NCI-H1092 (cell line): ENCODE measurements around the gene SMURF2.
"Not testable (repeated sequence)": the region's sequence is repeated elsewhere in the genome, so short reads cannot be mapped to it uniquely, and the experiment has no call there.

Experiments used
- DNase-seq: peaks from one replicate; lab custom pipeline; 2025; lab: John Stamatoyannopoulos, UW

The SMURF2 gene

GRCh38 chr17:64630309-64631223, 31.5 kb downstream of the SMURF2 start:
- DNase-seq: no peak

GRCh38 chr17:64628641-64629040, 33.5 kb downstream of the SMURF2 start:
- DNase-seq: no peak

GRCh38 chr17:64627797-64628196, 34.3 kb downstream of the SMURF2 start:
- no peak for DNase-seq

- no peak for DNase-seq
Measured at GRCh38 chr17:64626827-64627226, 35.3 kb downstream of the SMURF2 start.

- no peak for DNase-seq
Measured at GRCh38 chr17:64625541-64625940, 36.6 kb downstream of the SMURF2 start.

GRCh38 chr17:64622931-64623654, 39.0 kb downstream of the SMURF2 start:
- no peak for DNase-seq

GRCh38 chr17:64621772-64622171, 40.3 kb downstream of the SMURF2 start:
- no peak for DNase-seq

GRCh38 chr17:64618848-64619247, 43.3 kb downstream of the SMURF2 start:
- DNase-seq: no peak

- DNase-seq: no peak
Measured at GRCh38 chr17:64617125-64617780, 44.9 kb downstream of the SMURF2 start.

GRCh38 chr17:64615028-64615677, 47.0 kb downstream of the SMURF2 start:
- no peak for DNase-seq

- no peak for DNase-seq
Measured at GRCh38 chr17:64614266-64615027, 47.7 kb downstream of the SMURF2 start.

GRCh38 chr17:64611369-64611768, 50.7 kb downstream of the SMURF2 start:
- DNase-seq: no peak

GRCh38 chr17:64610244-64610643, 51.9 kb downstream of the SMURF2 start:
- DNase-seq: not testable (repeated sequence)

- no peak for DNase-seq
Measured at GRCh38 chr17:64608571-64608981, 53.5 kb downstream of the SMURF2 start.

- no peak for DNase-seq
Measured at GRCh38 chr17:64607862-64608565, 54.1 kb downstream of the SMURF2 start.

GRCh38 chr17:64604532-64604931, 57.6 kb downstream of the SMURF2 start:
- DNase-seq: not testable (repeated sequence)

GRCh38 chr17:64603987-64604386, 58.1 kb downstream of the SMURF2 start:
- DNase-seq: no peak

GRCh38 chr17:64599827-64600226, 62.3 kb downstream of the SMURF2 start:
- no peak for DNase-seq

GRCh38 chr17:64599187-64599676, 62.9 kb downstream of the SMURF2 start:
- DNase-seq: no peak

- DNase-seq: no peak
Measured at GRCh38 chr17:64598672-64599071, 63.4 kb downstream of the SMURF2 start.
